Endothelial cell of umbilical vein (primary cell): ENCODE measurements around the gene ACO2. TPM values are rescaled to one million over a fixed set of nuclear protein-coding genes. Genes with fewer than 3 reads are reported as not detected.
"Not testable (repeated sequence)": the region's sequence is repeated elsewhere in the genome, so short reads cannot be mapped to it uniquely, and the experiment has no call there.

Experiments
- BruUV-seq: library from RNA; stranded (reverse); fragments of 400-500 nt; replicated peaks from 2 replicates; lab custom pipeline; 2021; lab: Mats Ljungman, UMichigan
- CTCF ChIA-PET: fragments of 300-600, 350-600 bp; sonication (Branson Sonifier 250); formaldehyde crosslinking; loops from one replicate; lab custom pipeline; 2021; ENCODE audit warnings: antibody characterized with exemption, inconsistent platforms; lab: Charles Lee
- POLR2A ChIA-PET: fragments of 300-600, 350-600 bp; sonication (Branson Sonifier 250); formaldehyde crosslinking; loops from one replicate; lab custom pipeline; 2021; ENCODE audit warnings: antibody characterized with exemption, inconsistent platforms; lab: Charles Lee
- DNase-seq: peaks from one replicate; pipeline ENCODE4 v3.0.0-alpha.2; 2011; ENCODE audit warnings: low read depth, low spot score
- FAIRE-seq: peaks from 2 replicates; lab custom pipeline; 2011; peaks lifted over from hg19 to GRCh38; lab: Jason Lieb, UNC
- H2AFZ ChIP-seq: 2 replicates; pipeline ENCODE4 v1.6.0; 2012; ENCODE audit warnings: low read depth, low read length, control low read depth, inconsistent platforms
- H3K27ac ChIP-seq: 2 replicates; pipeline ENCODE4 v1.5.1; 2011; ENCODE audit warnings: low read depth, mild to moderate bottlenecking, control low read depth, low read length, moderate library complexity; ENCODE audit not compliant: insufficient read depth
- H3K27me3 ChIP-seq, 2 experiments: 2 replicates each; pipeline versions ENCODE4 v1.6.0 to v1.6.1; 2011; ENCODE audit warnings: low read length in 2 of 2, mixed read lengths in 1 of 2; ENCODE audit not compliant: control insufficient read depth in 2 of 2, insufficient read depth in 2 of 2
- H3K36me3 ChIP-seq, 2 experiments: 2 replicates in 1 of 2; 3 replicates in 1 of 2; pipeline ENCODE4 v1.5.1; 2011; ENCODE audit warnings: low read length in 2 of 2, mild to moderate bottlenecking in 1 of 2, moderate library complexity in 1 of 2; ENCODE audit not compliant: control insufficient read depth in 2 of 2, insufficient read depth in 2 of 2; ENCODE audit errors: extremely low read depth in 1 of 2
- H3K4me1 ChIP-seq: 3 replicates; pipeline ENCODE4 v1.5.1; 2011; ENCODE audit warnings: mild to moderate bottlenecking, low read length; ENCODE audit not compliant: control insufficient read depth, insufficient read depth; ENCODE audit errors: extremely low read depth
- H3K4me2 ChIP-seq: 2 replicates; pipeline ENCODE4 v1.6.1; 2011; ENCODE audit warnings: low read length, control low read depth, mixed read lengths; ENCODE audit not compliant: insufficient read depth
- H3K4me3 ChIP-seq, 3 experiments: fragments of 200-600 bp in 1 of 3; sonication (generic), shearing (Covaris generic) in 1 of 3; replicated peaks in 1 of 3; 2 replicates each; pipeline ENCODE4 v1.5.1; 2011 to 2016; ENCODE audit warnings: control low read depth in 3 of 3, low read length in 3 of 3, mild to moderate bottlenecking in 2 of 3, inconsistent platforms in 1 of 3, low read depth in 1 of 3, moderate library complexity in 1 of 3; ENCODE audit not compliant: insufficient read depth in 1 of 3
- H3K79me2 ChIP-seq: 2 replicates; pipeline ENCODE4 v1.6.0; 2012; ENCODE audit warnings: low read length, inconsistent platforms; ENCODE audit not compliant: control insufficient read depth, insufficient read depth
- H3K9ac ChIP-seq: replicated peaks from 2 replicates; pipeline ENCODE3; 2011; ENCODE audit warnings: low read length, control low read depth; ENCODE audit not compliant: insufficient read depth; ENCODE audit errors: extremely low read depth
- H3K9me1 ChIP-seq: replicated peaks from 3 replicates; pipeline ENCODE4 v1.6.0; 2011; ENCODE audit warnings: mild to moderate bottlenecking, low read length; ENCODE audit not compliant: control insufficient read depth, insufficient read depth; ENCODE audit errors: extremely low read depth
- H3K9me3 ChIP-seq: replicated peaks from 2 replicates; pipeline ENCODE4 v1.5.1; 2012; ENCODE audit warnings: low read length, inconsistent platforms; ENCODE audit not compliant: control insufficient read depth, insufficient read depth
- H4K20me1 ChIP-seq: replicated peaks from 2 replicates; pipeline ENCODE3; 2011; ENCODE audit warnings: mild to moderate bottlenecking, low read length; ENCODE audit not compliant: control insufficient read depth, insufficient read depth; ENCODE audit errors: extremely low read depth
- CTCF ChIP-seq, 2 donors: IDR thresholded peaks; 1 replicate in 1 of 2; 2 replicates in 1 of 2; pipeline ENCODE4 v1.5.1; 2011; ENCODE audit warnings: low read length in 2 of 2, mild to moderate bottlenecking in 2 of 2, moderate library complexity in 2 of 2, control low read depth in 1 of 2, inconsistent platforms in 1 of 2, low read depth in 1 of 2; ENCODE audit not compliant: insufficient read depth in 1 of 2; ENCODE audit errors: extremely low read depth in 1 of 2
- POLR2AphosphoS5 ChIP-seq: IDR thresholded peaks from 2 replicates; pipeline ENCODE4 v1.6.1; 2012; ENCODE audit warnings: low read depth, mild to moderate bottlenecking, control low read depth, low read length, moderate library complexity; ENCODE audit not compliant: insufficient read depth
- dilution Hi-C: fragments of 300-500 bp; cut with MboI; formaldehyde crosslinking; loops from one replicate; pipeline ENCODE4 v1.15.0; 2019; ENCODE audit warnings: low sequenced_read_pairs; ENCODE audit not compliant: extremely low pct_ligation_motif_present
- intact Hi-C: fragments of 100-400 bp; cut with micrococcal nuclease; formaldehyde crosslinking; loops from one replicate; pipeline ENCODE4 v1.10.0; 2022
- polyA plus RNA-seq, 4 experiments: library from polyadenylated mRNA; depleted of rRNA in 3 of 4; stranded (reverse) in 3 of 4; unstranded in 1 of 4; fragments of >200 nt; gene quantifications; 2 replicates each; pipeline versions ENCODE4 v1.2.1 to v1.2.3, GENCODE V29; 2011 to 2012; ENCODE audit warnings: missing spikeins in 1 of 4
- total RNA-seq: library from RNA; stranded (reverse); gene quantifications from 2 replicates; pipeline ENCODE4 v1.2.3, GENCODE V29; 2021

Gene ACO2
- total and polyA plus RNA-seq, 2 donors (not counting 3 experiments of a cell fraction or from before 2014, with no cell fraction given) = 63.8 to 79.7 TPM

- ChIA-PET POLR2A (no interaction called here), CTCF (no interaction called here)
- Histone ChIP-seq H2AFZ (no peak overlapping the region), H3K36me3 (peaks cover 0 to 30% of the 10 kb centered on the region in 2 experiments), H3K9me1 (no peaks in the 10 kb centered on the region), H3K9ac (no peak overlapping the region), H3K4me2 (no peak overlapping the region), H3K27ac (no peak overlapping the region), H3K9me3 (no peaks in the 10 kb centered on the region), H3K27me3 (no peaks in the 10 kb centered on the region), H3K79me2 (peaks cover 20% of the 10 kb centered on the region), H3K4me1 (no peaks in the 10 kb centered on the region), H4K20me1 (no peaks in the 10 kb centered on the region), H3K4me3 (no peak overlapping the region)
- no peak for FAIRE-seq
- DNase-seq = no peak
- dilution Hi-C loops (no loop called here), intact Hi-C loops (no loop called here)
- peak; percentile 27 for TF ChIP-seq POLR2AphosphoS5
- no peak for TF ChIP-seq CTCF (IDR thresholded peaks at IDR 0.05; ENCODE audit: extremely low read depth in 1 of 2, insufficient read depth in 1 of 2, low read depth in 1 of 2, low read length in 2 of 2)
- BruUV-seq = no TSS peak
Observed at GRCh38 chr22:41431656-41432055, 37.3 kb upstream of the ACO2 start.

- FAIRE-seq, intact Hi-C loops: not testable (repeated sequence)
Observed at GRCh38 chr22:41433480-41433879, 35.4 kb upstream of the ACO2 start.

GRCh38 chr22:41434361-41435003, 34.4 kb upstream of the ACO2 start:
- BruUV-seq, H3K27ac ChIP-seq, H4K20me1 ChIP-seq, H3K9me3 ChIP-seq, H3K4me2 ChIP-seq, POLR2A ChIA-PET, DNase-seq, H2AFZ ChIP-seq, dilution Hi-C loops, H3K9ac ChIP-seq, H3K27me3 ChIP-seq, H3K9me1 ChIP-seq, H3K4me3 ChIP-seq, CTCF ChIA-PET, FAIRE-seq, intact Hi-C loops, H3K4me1 ChIP-seq: not testable (repeated sequence)
- Histone ChIP-seq H3K79me2 (peaks cover 41% of the 10 kb centered on the region), H3K36me3 (peaks cover 6 to 42% of the 10 kb centered on the region in 2 experiments)

More at GRCh38 chr22:41433480-41433879, 35.4 kb upstream of the ACO2 start:
- H2AFZ ChIP-seq, BruUV-seq, H3K4me1 ChIP-seq, H3K4me3 ChIP-seq, H3K27me3 ChIP-seq, H3K27ac ChIP-seq, H3K9me1 ChIP-seq, H4K20me1 ChIP-seq, DNase-seq, H3K4me2 ChIP-seq, CTCF ChIA-PET, dilution Hi-C loops, POLR2A ChIA-PET, H3K9me3 ChIP-seq, H3K9ac ChIP-seq: not testable (repeated sequence)
- Histone ChIP-seq H3K79me2 (peaks cover 32% of the 10 kb centered on the region), H3K36me3 (peaks cover 2 to 38% of the 10 kb centered on the region in 2 experiments)
